GM12865 (cell line): ENCODE measurements around the gene FEM1C.

Source experiments
- DNase-seq: peaks from one replicate; pipeline ENCODE4 v3.0.0; 2010; ENCODE audit warnings: low read depth
- H3K4me3 ChIP-seq: 2 replicates; pipeline ENCODE4 v1.5.1; 2011; ENCODE audit warnings: mild to moderate bottlenecking, low read depth, low read length, control low read depth
- CTCF ChIP-seq: IDR thresholded peaks from 2 replicates; pipeline ENCODE4 v1.5.1; 2011; ENCODE audit warnings: low read length, control low read depth, low read depth, inconsistent platforms; ENCODE audit not compliant: insufficient read depth; ENCODE audit errors: missing control alignments

The FEM1C gene

DNA sequence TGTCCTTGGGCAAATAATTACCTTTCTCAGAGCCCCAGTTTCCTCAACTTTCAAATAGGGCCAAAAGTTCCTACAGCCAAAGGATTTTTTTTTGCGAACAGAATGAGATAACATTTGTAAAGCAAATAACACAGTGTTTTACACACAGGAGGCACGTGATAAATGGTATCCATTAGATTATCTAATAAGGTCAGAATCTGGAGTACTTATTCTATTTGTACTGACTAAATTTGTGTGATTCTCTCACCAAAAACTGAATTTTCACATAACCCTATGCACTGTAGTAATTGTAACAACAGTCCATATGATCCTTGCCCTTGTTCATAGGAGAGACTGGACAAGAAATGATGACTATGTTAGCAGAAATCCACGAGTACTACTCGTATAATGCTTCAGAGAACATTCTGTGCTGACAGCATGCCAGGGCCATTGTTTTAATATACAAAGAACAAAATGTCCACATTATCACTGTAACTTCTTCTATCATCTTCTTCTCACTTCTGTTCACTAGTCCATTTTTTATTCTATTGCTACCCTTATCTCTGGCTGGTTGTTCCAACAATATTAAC is 13.9 kb upstream of the FEM1C start:
- H3K4me3 ChIP-seq = no peak overlapping the region
- no peak for TF ChIP-seq CTCF
- no peak for DNase-seq

DNA sequence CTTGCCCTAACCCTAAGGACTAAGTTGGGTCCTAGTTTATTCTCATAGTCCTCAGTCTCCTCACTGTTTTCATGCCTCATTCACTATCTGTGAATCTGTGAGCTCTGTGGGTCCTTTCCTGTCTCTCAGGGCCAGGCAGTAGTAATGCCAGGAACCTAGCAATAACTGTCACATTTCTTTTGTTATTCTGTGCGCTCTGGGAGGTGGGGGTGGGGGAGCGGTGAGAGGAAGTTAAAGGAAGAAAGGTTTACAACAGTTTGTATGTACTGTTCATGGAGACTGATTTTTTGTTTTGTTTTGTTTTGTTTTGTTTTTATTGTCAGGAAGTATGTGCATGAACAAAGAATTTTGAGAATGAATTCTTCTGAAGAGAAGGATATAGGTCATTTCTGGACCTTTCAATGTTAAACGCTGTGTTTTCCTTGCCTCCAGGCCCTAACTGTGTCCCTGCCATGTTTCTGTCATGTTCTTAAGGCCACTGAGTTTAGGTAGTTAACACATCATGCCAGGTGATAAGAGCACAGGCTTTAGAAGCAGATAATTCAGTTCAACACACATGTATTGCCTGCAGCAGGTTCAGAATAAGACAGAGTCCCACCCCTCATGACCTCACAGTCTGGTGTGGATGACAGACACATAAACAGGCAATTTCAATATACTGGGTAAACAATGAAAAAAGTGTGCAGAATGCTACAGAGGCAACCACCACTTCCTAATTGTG is 13.3 kb upstream of the FEM1C start:
- no peak for TF ChIP-seq CTCF
- DNase-seq = no peak
- H3K4me3 ChIP-seq = no peak overlapping the region

DNA sequence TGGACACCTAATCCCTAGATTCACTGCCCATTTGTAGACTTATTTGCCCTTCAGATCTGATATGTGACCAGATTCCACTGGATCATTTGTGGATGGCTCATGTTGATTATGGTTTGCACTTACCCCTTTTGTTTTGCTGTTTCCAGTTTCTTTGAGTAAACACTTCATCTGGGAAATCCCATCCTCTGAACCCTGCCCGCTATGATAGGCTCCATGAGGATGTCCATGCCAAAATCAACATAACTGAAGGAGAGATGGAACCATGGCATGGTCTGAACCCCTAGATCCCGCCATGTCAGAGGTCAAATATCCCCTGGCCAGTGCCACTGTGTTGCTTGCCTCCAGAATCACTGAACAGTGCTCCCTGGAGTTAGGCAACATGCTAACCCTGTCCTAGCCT is 11.7 kb upstream of the FEM1C start:
- no peak for DNase-seq
- TF ChIP-seq CTCF = no peak
- H3K4me3 ChIP-seq = no peak overlapping the region

- TF ChIP-seq CTCF = no peak
- no peak overlapping the region for H3K4me3 ChIP-seq
- DNase-seq = no peak
Observed at GRCh38 chr5:115555084-115555633, 10.6 kb upstream of the FEM1C start.

- H3K4me3 ChIP-seq = no peak overlapping the region
- no peak for DNase-seq
- no peak for TF ChIP-seq CTCF
Observed at GRCh38 chr5:115553082-115553481, 8.5 kb upstream of the FEM1C start.

DNA sequence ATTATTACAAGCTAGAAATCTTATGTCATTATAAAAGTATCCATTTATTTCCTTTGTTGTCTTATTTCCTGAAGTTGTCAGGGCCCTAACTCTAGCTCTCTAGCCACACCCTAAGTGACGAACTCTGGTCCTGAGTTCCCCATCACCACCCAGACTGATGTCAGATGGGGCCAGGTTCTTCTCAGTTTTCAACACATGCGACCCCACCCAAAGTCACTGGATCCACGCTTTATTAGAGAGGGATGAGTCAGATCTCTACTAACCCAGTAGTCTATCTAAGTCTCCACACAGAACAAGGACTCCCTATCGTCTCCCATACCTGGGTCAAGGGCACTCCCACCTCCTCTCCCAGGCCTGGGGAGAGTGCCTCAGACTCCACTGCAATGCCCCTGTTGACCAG is 6.8 kb upstream of the FEM1C start:
- TF ChIP-seq CTCF = no peak
- H3K4me3 ChIP-seq = no peak overlapping the region
- peak; percentile 7 for DNase-seq
